ENCODE measurements around the gene AP5Z1.

DNA sequence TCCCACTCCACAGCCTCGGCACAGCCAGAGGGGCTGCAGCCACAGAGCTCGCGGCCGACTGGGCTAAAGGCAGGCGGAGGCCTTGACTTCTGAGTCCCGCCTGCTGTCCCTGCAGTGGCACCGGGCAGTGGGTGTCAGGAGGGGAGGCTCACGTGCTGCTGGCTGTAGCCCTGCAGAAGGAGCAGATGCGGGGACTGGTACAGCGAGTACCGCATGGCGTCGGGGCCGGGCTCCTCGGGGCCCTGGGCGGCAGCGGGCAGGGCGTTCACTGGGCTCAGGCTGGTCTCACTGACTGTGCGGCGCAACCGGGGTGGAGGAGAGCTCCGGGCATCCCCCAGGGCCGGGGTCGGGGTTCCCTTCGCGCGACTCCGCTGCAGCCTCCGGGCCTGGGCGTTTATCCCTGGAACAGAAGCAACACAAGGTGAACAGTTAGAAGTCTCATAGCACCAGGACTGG, 60.8 kb downstream of the AP5Z1 start:
- TF ChIP-seq, protein P1, sequence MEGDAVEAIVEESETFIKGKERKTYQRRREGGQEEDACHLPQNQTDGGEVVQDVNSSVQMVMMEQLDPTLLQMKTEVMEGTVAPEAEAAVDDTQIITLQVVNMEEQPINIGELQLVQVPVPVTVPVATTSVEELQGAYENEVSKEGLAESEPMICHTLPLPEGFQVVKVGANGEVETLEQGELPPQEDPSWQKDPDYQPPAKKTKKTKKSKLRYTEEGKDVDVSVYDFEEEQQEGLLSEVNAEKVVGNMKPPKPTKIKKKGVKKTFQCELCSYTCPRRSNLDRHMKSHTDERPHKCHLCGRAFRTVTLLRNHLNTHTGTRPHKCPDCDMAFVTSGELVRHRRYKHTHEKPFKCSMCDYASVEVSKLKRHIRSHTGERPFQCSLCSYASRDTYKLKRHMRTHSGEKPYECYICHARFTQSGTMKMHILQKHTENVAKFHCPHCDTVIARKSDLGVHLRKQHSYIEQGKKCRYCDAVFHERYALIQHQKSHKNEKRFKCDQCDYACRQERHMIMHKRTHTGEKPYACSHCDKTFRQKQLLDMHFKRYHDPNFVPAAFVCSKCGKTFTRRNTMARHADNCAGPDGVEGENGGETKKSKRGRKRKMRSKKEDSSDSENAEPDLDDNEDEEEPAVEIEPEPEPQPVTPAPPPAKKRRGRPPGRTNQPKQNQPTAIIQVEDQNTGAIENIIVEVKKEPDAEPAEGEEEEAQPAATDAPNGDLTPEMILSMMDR (conservative IDR thresholded peaks at IDR 0.05 in 1 of 2, IDR thresholded peaks at IDR 0.05 in 1 of 2; ENCODE audit: extremely low read depth in 1 of 2, insufficient read depth in 1 of 2, low read depth in 1 of 2, low read length in 2 of 2): no peak
- TF ChIP-seq EZH2 (IDR thresholded peaks at IDR 0.05; ENCODE audit: borderline replicate concordance, low read length): no peak
